UCSD-AML1 (cell line): ENCODE measurements around the gene ZFAND3.
A peak's percentile ranks its signal among the peaks of the same experiment; 100 is the strongest.

Experiments used
- DNase-seq: peaks from one replicate; lab custom pipeline; 2025; ENCODE audit not compliant: unreplicated experiment; lab: John Stamatoyannopoulos, UW

ZFAND3 gene

GRCh38 chr6:37798436-37799262 is 20.9 kb upstream of the ZFAND3 start:
- no peak for DNase-seq

- DNase-seq: no peak
These were observed 20.3 kb upstream of the ZFAND3 start for GRCh38 chr6:37799263-37799644.

DNA sequence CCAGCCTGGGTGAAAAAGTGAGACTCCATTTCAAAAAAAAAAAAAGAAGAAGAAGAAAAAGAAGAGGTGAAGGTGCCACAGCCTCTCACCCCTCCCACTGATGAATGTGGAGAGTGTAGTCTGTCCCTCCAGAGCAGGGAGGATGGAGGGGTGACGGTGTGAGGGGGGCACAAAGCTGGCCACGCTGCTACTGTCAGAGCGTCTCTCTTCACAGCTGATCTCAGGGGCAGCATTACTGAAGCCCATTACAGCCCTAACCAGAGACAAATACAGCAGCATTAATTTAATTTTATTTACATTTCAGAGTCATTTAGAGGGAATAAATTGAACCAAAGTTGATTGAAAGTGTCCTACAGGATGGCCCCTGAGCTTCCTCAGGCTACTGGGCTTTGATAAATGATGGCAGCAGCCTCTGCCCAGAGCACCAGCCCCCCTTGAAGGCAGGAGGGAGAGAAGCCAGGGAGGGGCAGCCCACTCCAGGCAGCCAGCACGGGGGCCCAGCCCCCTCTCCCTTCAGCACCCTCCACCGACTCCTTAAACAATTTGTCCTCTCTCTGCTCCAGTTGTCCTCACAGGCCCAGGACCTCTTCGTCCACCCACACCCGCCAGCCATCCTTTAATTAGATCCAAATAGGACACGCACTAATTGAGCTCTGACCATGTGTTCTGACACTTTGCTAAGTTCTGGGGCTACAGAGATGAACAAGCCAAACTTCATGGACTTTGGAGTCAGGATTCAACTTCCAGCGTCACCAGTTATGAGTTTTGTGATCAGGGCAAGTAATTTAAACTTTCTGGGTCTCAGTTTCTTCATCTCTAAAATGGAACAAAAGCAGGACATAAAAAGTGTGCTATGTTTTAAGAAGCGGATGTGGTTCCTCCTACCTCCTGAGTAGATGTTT is 18.6 kb upstream of the ZFAND3 start:
- no peak for DNase-seq

DNA sequence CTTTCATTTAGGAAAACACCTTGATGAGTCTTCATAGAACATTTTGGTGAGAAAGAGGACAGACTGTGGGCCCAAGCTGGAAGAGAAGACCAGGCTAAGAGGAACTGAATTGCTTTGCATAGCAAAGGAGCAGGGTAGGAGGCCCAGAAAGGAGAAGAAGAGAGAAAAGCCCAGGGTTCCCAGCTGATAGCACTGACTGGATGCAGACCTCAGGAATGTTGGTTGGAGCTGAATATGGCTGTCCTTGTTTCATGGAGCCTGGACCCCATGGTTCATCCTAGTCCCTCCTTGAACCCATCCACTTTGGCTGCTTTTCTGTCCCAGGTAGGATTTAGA is 18.0 kb upstream of the ZFAND3 start:
- DNase-seq: no peak

DNA sequence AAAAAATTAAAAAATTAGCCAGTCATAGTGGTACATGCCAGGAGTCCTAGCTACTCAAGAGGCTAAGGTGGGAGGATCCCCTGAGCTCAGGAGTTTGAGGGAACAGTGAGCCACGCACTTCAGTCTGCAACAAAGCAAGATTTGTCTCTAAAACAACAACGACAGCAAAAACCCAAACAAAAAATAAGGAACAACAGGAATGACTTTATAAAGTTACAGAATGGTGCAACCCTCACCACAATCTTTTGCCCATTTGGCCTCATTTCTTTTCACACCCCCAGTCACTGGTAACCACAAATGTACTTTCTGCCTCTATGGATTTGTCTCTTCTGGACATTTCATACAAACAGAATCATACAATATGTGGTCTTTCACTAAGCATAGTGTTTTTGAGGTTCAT is 16.7 kb upstream of the ZFAND3 start:
- no peak for DNase-seq

DNA sequence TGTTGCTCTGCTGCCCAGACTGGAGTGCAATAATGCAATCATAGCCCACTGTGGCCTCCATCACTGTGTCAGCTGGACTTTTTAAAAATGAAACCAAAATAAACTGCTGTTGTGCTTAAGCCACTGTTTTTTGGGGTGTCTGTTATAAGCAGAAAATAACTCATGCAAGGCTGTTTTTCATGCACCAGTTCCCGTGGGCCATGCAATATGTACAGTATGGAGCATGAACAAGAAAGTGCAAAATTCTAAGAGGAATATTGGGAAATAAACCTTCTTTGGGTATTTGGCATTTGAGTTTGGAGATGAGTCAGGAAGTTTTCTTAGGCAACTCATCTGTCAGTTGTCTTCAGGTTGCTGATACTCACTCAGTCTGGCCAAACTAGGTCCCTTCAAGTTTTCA is 14.9 kb upstream of the ZFAND3 start:
- no peak for DNase-seq

DNA sequence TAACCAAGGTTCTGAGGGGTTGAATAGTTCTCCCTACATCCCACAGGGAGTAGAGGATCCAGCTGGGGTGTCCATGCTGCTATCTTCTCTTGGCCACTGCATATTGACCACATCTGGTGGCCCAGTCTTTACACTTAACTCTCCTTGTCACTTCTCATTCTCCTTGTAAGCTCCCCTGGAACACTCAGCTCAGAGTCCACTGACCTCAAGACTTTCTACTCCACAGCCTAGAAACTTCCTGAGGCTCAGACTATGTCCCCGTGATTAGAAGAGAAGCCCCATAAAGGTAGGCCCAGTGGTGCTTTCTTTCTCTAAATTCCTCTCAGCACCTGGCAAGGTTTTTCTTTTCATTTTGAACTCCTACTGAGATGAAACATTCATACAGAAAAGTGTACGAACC is 13.3 kb upstream of the ZFAND3 start:
- no peak for DNase-seq

DNA sequence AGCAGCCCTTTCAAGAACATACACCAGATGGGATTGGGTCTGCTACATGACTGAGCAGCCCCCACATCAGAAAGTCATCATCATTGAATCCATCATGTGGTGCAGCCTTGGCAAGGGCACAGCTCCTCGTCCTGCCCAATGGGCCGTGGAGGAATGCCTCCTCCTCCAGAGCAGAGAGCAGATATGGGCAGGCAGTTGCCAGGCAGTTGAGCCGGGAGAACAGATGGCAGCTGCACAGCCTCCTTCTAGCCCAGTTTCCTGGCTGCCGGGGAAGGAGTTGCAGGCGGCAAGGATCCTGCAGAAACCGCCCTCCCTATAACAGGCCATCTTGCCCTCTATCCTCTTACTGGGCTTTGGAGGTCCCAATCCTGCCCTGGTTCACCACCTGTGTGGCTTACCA is 11.9 kb upstream of the ZFAND3 start:
- DNase-seq: no peak

DNA sequence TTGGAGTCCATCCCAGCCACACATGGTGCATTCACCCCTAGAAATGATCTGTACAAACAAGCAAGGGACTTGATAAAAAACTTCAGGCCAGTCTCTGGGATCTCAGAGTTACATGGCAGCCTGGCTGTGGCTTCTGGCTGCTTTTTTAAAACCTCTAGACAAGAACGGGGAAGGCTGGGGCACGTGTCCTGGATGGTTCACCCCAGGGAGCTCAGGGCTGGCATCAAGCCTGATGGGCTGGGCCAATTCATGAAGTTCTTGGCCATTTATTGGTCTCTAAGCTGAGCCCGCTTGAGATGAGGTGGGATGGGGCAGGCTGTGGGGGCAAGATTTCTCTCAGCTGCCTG is 10.4 kb upstream of the ZFAND3 start:
- no peak for DNase-seq

DNA sequence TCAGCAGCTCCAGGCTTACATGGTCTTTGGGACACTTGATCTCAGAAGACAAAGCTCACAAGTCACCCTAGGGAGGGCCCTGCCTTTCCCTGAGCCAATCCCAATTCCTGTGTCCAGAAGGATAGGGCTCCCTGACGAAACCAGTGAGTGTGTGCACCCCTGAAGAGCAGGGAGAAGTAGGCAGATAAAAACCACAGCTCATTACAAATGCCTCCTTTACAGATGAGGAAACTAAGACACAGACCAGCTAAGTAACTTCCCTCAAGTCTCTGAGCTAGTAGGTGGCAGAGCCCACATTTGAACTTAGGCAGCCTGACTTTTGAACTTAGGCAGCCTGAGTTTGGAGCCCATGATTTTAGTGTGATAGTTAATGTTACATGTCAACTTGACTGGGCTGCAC is 6.7 kb upstream of the ZFAND3 start:
- DNase-seq: no peak

- DNase-seq: no peak
These were observed 5.2 kb upstream of the ZFAND3 start for GRCh38 chr6:37814374-37814773.

- no peak for DNase-seq
These were observed 2.7 kb upstream of the ZFAND3 start for GRCh38 chr6:37816599-37817375.

DNA sequence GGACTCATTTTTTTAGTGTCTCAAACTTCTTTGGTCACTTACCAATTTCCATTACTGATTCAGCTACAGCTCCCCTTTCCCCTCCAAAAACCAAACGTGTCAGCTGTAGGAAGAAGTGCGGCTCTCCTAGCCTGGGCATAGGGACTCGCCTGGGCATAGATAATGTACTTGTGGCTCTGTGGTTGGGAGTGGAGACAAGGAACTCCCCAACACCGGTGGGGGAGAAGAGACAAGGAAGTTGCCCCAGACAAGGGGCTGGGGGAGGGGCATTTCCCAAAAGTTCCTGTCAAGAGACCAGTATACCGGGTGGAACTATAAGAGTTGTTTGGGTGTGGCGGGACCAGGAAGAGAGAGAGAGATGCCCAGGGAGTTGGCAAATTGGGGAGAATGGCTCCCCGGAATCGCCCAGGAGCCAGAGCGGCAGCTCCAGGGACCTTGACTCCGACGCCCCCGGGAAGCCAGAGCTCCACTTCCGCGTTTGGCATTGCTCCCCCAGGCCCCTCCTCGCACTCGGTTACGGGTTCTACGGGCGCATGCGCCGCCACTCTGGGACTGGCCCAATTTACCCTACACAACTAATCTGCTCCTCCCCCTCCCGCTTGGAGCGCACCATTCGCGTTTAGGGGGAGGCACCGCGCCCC is 871 bp upstream of the ZFAND3 start:
- DNase-seq: peak; percentile 98

DNA sequence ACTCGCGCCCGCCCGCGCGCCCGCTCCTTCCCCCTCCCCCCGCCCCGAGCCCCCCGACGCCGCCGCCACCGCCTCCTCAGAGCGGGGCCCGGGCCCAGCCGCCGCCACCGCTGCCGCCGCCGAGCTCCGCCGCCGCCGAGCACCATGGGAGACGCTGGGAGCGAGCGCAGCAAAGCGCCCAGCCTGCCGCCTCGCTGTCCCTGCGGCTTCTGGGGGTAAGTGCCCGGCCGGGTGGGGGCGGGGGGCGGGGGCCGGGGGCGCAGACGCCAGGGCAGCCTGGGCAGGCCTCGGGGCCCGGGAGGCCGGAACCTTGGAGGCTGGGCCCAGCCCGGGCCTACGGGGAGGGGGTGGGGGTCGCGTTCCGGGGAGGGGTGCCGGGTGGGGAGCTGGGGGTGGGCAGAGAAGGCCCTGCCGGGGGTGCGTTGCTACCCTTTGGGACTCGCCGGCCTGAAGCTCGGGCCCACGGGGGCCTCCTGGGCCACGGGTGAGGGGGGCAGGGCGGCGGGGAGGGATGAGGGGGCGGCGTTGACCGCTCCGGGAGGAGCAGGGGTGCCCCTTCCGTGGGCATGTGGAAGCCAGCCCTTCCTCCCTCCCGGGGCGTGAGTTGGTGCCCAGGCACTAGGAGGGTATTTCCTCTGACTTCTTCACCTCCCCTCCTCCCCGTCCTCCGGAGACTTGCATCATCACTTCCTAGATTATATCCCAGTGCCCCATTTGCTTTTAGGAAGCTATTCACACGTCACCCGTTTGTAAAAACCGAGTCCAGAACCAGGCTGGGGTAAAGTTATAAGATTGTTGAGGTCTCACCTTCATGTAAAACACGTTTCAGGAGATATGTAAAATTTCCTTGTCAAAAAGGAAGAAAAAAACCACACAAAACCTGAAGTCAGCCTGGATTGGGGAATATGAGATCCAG is 533 bp downstream of the ZFAND3 start:
- peak; percentile 84 for DNase-seq

- DNase-seq: no peak
These were observed 1.2 kb downstream of the ZFAND3 start for GRCh38 chr6:37820718-37821079.

DNA sequence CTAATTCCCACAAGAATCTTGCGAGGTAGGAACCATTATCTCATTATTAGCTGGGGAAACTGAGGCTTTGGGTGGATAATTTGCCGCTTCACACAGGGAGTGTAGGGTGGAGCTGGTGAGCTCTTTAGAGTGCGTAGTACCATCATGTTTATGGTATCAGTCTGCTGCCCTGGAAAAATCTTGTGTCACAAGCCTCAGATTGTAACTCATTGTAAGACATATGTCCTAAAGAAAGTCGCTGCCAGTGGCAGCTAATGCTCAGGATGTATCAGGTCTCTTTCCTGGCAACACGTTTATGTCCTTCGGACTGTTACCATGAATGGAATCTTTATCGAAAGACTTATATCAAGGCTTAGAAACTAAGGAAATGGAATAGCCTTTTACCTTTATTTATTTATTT is 1.9 kb downstream of the ZFAND3 start:
- no peak for DNase-seq

- no peak for DNase-seq
These were observed 3.5 kb downstream of the ZFAND3 start for GRCh38 chr6:37822851-37823682.

GRCh38 chr6:37824170-37824569 is 4.6 kb downstream of the ZFAND3 start:
- no peak for DNase-seq

DNA sequence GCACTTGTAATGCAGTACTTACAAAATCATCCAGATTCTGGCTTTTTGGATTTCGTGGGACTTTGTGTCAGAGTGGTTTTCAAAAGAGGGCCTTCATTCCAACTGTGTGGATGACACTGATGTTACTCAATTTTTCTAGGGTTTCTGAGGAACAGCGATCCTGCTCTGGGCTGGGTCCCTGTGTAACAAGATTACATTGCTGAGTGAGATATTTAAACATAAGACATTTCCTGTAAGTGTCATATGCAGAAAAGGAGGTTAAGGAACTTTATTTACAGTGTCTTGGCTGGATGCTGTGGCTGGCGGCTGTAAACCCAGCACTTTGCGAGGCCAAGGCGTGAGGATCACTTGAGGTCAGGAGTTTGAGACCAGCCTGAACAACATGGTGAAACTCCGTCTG is 6.7 kb downstream of the ZFAND3 start:
- DNase-seq: no peak
